NCI-H128 (cell line): ENCODE measurements around the gene LDB1.
A peak's percentile ranks its signal among the peaks of the same experiment; 100 is the strongest.

Source experiments
- DNase-seq: peaks from one replicate; lab custom pipeline; 2025; ENCODE audit not compliant: unreplicated experiment; lab: John Stamatoyannopoulos, UW

The LDB1 gene

GRCh38 chr10:102065561-102066398, 54.4 kb downstream of the LDB1 start:
- no peak for DNase-seq

- peak; percentile 44 for DNase-seq
These were observed 55.2 kb downstream of the LDB1 start, which contains the start of gene HPS6 for GRCh38 chr10:102064868-102065560. Gene HPS6, plus strand, starts transcription at chr10:102065349. Its CDS starts 126 bp downstream, at chr10:102065475.

GRCh38 chr10:102064503-102064867, 55.7 kb downstream of the LDB1 start:
- no peak for DNase-seq

GRCh38 chr10:102059987-102060386, 60.2 kb downstream of the LDB1 start:
- DNase-seq, result no peak
